EL (cell line): ENCODE results near the gene C3orf62.

Experiments
- DNase-seq: peaks from one replicate; pipeline ENCODE4 v3.0.0-alpha.2; 2016

C3orf62 gene

DNA sequence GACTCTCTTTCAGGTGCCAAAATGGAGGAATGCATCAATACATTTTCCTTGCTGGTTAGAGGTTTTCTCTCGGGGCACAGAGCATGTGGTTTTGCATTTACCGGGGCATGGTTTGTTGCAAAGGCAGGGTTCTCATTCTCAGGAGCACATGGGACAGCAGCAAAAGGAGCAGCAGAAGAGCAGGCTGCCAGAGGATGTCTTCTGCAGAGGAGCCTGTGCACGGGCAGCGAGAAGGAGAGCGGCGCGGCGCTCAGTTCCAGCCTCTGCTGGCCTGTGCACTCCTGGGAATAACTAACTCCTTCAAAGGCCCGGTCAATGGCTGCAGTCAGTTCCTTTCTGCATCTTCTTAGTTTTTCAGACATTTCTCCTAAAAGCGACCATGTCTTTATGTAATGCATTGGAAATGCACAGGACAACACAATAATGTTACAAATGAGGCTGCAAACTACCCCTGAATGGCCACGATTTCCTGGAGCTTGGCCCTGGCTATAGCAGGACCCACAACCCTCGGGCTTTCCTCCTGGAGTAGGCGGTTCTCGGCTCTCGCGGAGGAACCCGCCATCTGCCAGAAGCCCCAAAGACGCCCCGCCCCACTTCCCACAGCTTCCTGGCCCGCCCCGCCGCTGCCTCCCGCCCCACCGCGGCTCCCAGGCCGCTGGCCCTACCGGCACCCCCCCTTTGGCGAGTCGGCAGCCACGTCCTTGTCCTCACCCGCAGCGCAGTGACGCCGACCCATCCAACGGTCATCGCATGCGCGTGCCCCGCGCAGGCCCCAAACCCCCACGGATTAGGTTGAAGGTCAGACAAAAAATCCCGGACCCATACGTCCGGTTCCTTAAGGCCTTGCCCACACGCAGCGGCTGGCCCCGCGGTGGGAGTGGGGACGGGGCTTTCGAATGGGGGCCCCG lies at the start of gene C3orf62:
C3orf62 (minus strand) TSS at position 758 of the 908 bp plus-strand sequence; CDS start at position 398, 360 bp downstream.
- peak; percentile 85 for DNase-seq

DNA sequence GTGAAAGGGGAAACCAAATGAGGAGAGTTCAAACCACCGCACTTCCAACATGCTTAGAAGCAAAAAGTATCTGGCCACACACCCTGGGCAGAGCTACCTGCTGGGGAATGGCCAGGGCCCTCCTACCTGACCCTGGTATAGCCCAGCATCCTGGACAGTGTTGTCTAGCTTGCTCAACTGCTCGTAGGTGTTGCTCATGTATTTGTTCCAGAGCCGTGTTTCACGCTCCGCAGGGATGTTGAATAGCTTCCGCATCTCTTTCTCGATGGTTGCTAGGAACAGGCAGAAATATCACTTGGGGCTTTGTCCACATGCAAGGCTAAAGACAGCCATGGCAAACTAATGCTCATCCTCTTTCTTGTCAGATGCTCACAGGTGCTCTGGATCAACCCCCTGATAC lies 47.7 kb upstream of the C3orf62 start:
- no peak for DNase-seq

DNA sequence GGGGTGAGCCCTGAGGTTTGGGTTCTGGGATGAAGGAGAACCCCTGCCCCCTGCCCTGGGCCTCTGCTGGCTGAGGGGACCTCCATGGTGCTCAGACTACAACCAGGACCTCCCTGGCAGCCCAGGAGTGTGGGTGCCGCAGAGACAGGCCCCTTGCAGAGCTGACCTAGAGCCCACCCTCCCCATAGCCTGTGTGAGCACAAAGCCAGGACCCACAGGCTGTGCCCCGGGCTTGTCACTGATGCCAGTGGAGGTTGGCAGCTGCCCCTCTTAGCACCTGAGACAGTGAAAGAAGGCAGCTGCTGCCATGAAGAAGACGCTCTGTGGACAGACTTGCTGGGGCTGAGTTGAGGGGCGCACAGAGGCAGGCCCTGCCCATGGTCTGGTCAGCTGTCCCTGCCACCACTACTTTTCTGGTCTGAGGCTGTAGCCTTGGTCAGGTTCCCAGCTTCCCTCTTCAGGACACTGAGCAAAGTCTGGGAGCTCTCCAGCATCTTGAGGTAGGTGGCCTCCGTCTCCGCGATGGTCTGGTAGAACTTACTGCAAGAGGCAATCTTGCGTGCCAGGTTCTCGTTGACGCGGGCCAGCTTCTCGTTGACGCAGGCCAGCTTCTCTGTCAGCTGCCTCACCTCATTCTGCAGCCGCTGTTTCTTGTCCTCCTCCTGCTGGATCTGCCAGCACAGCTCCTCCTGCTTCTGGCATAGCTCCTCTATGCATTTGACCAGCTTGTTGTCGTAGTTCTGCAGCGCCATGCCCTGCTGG lies 39.8 kb upstream of the C3orf62 start:
- no peak for DNase-seq

DNA sequence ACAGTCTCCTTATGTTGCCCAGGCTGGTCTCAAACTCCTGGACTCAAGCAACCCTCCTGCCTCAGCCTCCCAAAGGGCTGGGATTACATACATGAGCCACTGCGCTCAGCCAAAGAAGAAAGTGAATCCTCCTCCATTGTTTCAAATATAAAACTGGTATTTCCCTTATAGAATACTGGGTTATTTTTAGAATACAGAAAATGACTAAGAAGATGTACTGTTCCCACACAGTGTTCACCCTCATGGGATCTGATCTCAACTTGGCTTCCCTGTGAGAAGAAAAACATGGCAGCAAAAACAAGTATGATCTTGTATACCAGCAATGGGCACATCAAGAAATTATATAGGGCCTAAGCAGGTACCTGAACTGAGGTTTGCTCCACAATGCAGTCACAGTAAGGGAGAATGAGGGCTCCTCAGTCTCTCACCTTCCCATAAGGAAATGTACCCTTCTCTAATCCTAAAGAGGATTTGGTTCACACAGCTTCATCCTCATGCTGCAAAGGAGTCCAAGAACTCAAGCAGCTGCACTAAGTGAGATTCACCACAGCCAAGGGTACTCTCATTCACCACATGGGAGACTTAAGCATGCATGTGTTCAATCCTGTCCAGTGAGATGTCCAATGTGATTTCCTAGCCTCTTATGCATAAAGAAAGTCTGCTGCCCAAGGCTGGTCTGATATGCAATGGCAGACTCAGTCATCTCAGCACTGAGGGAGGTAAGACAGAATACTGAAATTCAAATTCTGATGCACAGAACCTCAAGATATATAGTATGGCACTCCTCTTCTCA lies 37.1 kb upstream of the C3orf62 start:
- DNase-seq: no peak

DNA sequence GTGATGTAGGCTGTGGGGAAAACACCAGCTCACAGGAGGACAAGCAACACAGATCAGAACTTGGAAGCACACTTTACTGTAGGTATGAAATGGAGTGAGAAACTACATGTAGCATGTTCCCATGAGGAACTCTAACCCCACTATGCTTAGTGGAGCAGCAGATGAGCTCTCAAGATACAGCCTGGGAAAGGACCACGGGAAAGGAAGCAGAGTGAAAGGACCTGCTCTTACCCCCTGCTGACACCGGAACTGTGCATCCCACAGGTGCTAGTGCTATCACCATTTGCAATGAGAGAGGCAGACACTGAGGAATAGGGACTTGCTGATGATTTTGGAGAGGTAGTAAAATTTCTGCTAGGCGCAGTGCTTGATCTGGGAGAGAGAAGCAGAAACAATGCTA lies 34.3 kb upstream of the C3orf62 start:
- DNase-seq: no peak

DNA sequence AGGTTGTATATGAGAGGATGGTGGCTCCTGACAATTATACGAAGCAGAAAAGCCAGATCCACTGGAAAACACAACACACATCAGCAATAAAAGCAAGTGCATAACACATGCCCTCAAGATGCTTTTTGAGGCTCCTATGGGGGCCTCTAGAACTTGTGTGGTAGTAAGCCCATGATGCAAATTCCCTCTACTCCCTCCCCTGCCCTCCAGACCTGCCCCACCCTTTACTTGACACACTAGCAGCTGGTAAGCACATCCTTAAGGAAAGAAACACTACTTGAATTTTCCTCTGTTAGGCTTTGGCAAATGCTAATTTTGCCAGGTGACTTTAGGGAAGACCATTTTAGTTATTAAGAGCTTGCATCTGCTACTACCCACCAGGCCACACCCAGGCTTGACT lies 33.6 kb upstream of the C3orf62 start:
- no peak for DNase-seq

DNA sequence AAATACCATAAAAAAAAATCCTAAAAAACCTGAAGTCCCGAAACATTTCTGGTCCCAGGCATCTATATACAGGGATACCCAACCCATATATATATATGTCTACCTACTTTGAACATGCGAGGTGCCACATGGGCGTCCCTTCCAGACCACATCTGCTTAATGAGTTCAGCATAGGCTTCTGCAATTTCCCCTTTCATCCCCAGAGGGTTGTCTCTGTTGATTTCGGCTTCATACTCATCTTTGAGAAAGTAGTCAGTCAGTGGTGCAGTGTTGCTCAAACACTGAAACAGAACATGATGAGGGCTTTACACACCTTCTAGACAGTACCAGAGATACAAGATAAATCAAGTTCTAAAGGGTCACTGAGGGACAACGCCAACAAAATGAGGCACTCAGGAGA lies 28.6 kb upstream of the C3orf62 start:
- no peak for DNase-seq

DNA sequence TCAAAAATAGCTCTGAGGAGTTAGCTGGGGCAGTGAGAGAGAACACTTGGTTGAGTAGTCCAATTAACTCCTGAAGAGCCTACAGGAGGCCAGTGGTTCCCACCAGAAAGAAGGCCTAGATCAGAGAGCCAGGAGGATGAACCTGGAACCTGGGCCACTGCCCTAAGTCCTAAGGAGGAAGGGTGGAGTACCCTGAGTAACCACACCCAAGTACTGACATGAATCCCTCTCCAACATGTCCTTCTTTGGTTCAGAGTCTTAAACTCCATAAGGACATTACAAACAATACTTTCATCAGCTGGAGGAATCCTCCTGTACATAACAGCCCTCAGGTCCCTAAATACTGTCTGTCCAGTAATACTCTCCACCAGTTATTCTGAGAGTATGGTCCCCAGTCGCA lies 25.6 kb upstream of the C3orf62 start:
- DNase-seq: no peak

DNA sequence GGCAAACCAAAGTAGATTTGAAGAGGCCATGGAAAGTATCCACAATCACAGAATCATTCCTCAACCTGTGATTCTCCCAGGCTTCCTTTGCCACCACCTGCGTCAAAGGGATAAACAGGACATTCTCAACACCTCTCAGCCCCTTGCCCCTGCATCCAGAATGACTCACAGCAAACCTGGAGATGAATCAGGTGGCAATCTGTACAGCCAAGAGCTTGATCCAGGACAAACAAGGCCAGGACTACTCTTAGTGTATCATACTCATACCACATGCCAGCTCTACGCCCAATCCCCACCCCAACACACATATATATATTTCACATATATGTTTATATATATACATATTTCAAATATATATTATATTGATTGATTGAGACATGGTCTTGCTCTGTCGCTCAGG lies 23.6 kb upstream of the C3orf62 start:
- DNase-seq: no peak

DNA sequence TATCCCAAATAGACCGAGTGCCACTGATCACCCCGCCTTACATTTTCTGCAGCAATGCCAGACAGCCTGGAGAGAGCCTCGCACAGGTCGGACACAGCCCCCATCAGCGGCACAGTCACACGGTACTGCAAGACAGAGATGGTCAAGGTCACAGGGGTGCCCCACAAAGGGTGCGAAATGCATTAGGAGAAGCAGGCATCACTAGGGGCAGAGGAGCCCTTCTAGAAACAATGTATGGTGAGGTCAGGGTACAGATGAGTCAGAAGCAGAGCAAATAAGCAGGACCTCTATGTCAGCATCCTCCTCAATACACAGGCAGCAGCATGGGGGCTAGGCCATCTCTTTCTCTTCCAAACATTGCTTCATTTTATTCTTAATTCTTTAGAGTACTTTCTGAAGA lies 21.5 kb upstream of the C3orf62 start:
- no peak for DNase-seq

DNA sequence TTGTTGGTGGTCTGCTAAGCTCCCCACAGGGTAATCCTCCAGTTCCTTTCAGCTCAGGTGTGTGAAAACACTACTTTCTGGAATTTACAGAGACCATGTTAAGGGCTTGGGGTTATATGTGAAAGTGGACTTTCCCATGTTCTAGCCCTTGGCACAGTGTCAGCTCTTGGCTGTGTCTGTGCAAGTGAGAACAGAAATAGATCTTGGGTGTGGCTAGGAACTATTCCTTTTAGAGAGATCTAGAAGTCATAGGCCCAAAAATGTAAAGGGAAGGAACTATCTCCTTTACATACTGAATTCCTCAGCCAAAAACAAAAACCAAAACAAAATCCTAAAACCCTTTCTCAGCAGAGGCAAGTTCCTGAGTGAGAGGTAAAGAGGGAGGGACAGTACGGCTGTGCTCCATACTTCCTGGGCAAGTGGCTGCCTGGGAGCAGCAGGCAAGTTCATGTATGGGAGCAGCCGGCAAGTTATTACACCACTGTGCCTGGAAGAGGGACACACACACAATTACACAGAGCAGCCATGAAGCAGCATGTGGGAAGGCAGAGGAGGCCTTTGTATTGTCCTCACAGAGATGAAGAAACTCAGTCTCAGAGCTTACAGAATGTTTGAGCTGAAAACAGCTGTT lies 19.9 kb upstream of the C3orf62 start:
- DNase-seq: no peak

DNA sequence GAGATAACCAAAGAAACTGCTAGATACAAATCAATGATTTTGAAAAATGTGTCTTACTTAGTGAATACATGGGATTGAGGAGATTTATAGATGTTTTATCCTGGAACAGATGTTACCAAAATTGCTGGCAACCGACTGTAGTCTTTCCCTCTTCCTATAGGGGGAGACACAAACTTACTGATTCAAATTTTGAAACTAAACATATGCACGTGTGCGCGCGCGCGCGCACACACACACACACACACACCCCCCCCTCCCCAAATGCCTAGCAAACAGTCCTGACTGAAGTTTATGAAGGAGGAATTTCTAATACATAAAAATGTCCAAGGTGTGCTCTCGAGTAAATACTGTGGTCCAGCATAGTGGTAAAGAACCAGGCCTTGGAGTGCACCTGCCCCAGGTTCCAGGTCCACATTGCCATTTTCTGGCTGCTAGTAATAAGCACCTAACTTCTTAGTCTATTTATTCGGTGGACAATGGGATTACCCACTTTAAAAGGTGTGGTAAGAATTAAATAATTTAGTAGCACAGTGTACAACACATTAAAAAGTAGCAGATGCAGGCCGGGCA lies 18.5 kb upstream of the C3orf62 start:
- DNase-seq: peak; percentile 29

DNA sequence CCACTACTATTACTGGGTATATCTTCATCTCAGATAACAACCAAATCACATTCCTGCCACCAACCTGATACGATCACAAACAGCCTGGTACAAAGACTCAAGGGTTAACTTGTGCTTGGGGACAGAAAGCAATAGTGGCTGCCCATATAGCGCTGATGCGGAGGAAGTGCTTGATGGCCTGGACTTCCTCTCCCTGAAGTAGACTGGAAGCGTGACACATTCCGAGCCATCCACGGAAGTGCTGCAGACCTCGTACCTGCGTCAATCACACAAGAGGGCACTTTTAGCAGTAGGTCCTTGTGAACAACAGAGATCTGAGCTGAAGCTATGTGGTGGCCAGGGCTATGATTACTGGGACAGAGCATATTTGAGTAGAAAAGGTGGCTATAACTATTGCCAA lies 17.3 kb upstream of the C3orf62 start:
- no peak for DNase-seq

DNA sequence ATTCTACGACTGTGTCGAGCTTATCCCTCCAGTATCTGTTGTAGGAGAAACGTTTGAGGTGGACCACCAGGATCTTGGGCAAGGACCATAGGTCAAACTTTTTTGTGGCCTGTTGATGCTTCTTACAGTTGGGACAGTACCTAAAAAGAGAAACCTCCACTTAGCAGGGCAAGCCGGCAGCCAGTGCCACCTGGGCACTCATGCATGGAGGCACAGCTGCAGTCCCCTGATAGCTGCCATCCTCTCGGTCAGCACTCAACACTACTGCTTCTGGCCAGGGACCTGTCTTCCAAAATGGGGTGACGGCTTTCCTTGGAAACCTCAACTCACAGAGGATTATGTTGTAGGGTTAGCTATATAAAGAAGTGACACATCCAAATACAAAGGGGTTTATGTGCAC lies 7.0 kb upstream of the C3orf62 start:
- no peak for DNase-seq

DNA sequence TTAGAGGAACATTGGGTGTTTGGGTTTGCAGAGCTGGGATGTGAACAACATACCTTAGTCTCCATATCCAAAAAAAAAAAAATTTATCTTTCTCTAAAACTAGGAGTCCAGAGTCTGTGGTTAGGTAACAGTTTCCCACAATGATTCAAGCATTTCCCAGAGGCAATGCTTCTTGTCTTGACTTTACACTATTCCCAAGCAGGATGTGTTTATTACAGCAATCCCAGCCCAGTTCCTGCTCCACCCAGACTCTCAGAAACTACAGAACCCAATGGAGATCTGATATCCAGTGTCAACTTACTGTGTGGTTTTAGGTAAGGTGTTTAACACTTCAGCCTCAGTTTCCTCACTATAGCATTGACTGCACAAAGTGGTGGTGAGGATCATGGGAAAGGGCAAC lies 2.3 kb upstream of the C3orf62 start:
- no peak for DNase-seq

DNA sequence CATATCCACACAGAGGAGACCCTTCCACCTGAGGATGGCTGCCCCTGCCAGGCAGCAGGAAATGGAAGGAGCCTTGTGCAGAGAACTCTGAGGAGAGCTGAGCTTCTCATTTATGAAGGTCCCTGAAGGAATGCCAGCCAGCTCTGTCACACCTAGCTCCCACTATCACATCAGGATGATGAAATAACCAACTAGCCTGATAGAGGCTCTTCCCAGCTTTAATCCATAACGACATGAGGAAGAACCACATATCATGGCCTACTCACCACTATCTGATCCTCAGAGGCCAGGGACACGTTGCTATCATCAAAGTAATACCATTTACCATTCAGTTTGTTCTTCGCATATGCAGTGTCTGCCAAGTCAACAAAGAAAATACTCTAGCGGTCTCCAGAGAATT lies 1.5 kb upstream of the C3orf62 start:
- DNase-seq: no peak

DNA sequence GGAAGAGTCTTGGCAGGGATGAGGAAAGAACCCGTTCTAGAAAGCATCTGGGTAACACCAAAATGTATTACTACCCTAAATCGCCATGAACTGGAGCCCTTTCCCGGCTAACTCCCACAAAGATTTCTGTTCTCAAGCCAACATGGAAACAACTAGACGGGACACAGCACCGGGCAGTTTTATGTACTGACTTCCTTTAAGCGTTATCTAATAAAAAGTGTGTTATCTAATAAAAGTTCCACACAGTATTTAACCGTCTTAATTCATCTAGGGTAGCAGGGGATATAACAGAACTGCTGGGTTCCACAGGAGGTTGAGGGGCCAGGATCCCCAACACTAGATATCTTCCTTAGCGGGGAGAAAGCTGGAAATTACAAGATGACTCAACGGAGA lies 347 bp upstream of the C3orf62 start:
- no peak for DNase-seq

DNA sequence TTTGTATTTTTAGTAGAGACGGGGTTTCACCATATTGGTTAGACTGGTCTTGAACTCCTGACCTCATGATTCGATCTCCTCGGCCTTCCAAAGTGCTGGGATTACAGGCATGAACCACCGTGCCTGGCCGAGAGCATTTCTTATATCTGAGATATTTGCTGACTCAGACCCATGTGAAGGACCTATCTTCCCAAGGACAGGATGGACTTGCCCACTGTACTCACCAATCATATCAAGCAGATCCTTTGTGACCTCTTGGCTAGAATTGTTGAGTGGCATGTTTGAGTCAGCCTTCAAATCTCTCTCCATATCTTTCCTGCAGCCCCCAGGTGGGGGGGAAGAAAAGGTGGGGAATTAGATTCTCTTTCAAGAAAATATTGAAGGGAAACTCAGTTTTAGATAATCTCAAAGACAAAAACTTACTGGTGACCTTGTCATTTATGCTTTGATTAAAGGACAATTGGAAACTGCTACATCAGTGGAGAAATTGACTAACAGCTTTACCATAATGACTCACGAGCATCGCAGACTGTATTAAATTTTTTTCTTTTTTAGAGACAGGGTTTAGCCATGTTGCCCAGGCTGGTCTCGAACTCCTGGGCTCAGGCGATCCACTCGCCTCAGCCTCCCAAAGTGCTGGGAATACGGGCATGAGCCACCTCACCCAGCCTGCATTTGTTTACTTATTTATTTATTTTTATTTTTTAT lies 3.1 kb downstream of the C3orf62 start:
- no peak for DNase-seq

DNA sequence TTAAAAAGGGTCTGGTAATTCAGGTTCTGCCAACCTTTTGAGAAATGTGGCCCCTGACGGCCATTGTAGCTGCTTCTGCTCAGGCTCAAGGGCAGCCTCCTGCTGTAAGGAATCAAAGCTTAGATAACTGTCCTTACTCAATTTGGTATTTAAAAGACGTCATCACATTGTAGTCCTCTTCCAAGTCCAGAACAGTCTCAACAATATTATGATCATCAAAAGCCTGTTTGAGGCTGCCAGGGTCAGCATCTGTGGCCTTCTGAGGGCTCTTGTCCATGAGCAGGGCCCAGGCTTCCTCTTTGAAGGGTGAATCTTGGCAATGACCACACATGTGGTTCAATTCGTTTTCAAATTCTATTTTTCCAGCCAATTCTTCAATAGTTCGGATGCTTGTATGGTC lies 6.0 kb downstream of the C3orf62 start:
- DNase-seq: no peak

DNA sequence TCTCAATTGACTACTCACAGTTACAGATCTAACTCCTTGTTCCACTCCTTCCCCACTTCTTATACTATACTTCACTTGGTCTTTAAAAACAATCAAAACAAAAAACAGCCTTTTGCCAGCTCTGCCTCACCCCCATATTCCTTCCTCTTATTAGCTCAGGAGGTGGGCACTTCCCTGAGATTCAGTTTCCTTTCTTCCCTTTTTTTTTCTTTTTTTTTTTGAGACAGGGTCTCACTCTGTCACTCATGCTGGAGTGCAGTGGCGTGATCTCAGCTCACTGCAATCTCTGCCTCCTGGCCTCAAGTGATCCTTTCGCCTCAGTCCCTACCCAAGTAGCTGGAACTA lies 6.9 kb downstream of the C3orf62 start:
- no peak for DNase-seq

DNA sequence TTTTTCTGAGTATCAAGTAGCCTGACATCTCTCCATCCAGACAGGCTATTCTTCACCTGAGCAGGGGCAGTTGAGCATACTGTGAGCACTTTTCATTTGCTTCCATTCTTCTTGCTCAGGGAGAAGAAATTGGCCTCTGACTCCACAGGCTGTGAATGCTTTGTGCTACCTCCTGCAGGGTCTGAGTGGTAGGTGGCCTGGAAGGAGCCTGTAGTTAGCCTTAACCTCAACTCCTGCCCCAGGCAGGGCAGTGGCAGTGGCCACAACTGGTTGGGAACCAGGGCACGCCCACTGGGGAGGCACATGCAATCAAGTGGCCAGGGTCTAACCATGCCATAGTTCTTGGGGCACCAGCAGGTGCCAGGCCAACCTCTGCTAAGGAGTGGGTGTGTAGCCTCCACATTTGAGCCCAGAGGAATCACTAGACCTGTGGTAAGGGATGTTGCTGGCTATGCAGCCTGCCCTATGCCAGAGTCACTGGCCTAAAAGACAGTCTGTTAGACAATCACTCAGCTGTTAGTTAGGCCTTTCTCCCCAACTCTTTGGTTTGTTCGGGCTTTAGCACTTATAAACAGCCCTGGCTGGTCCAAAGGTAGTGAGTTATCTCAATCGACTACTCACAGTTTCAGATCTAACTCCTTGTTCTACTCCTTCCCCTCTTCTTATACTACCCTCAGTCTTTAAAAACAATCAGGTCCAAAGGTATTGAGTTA lies 7.4 kb downstream of the C3orf62 start:
- no peak for DNase-seq
